ENCODE data around the gene FGFRL1. TPM values are rescaled to one million over a fixed set of nuclear protein-coding genes. Genes with fewer than 3 reads are reported as not detected.
"Not testable (repeated sequence)": the region's sequence is repeated elsewhere in the genome, so short reads cannot be mapped to it uniquely, and the experiment has no call there.

Gene FGFRL1
- total RNA-seq, 1 experiment from 2014 or later = 59.5 TPM

DNA sequence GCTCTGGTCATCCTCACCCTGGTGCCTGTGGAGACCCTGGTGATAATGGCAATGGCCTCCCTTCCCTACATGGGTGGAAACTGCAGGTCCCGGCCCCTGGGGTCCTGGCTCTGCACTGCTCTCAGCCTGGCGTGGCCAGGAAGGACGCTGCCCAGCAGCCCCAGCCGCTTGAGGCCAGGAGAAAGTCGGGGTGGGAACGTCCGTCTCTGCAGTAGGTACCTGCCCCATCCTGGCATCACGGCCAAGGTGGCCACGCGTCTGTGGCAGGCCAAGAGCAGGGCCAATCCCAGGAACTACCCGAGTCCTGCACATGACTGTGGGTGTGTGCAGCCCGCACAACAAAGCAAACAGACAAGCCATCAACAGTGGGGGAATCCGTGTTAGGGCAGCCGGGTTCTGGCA, 33.8 kb downstream of the FGFRL1 start:
- intact Hi-C loops (cut with micrococcal nuclease; ENCODE audit: unreplicated experiment) = loop anchor here (10.0 kb wide), 1 partner anchor 290 kb away; no protein-coding TSS in a partner anchor
- POLR2A ChIA-PET (ENCODE audit: unreplicated experiment) = no interaction called here
- Histone ChIP-seq H3K27ac (no peak overlapping the region), H3K79me2 (ENCODE audit: low read depth) (no peaks in the 10 kb centered on the region), H3K9me3 (ENCODE audit: insufficient read depth, low read depth) (no peaks in the 10 kb centered on the region), H2AFZ (no peak overlapping the region), H3K4me3 (no peak overlapping the region), H3K4me2 (peak overlapping the region; percentile 64), H3K27me3 (ENCODE audit: insufficient read depth, low read depth) (peaks cover 13% of the 10 kb centered on the region; the same call in 1 of the 2 replicates), H3K36me3 (ENCODE audit: low read depth) (no peaks in the 10 kb centered on the region), H3F3A (ENCODE audit: insufficient read depth, low read depth) (peaks cover 21% of the 10 kb centered on the region; the same call in 1 of the 2 replicates), H3K4me1 (replicated peaks; ENCODE audit: insufficient read depth) (peaks cover 35% of the 10 kb centered on the region), H4K20me1 (ENCODE audit: insufficient read depth) (no peaks in the 10 kb centered on the region), H3K9me2 (ENCODE audit: insufficient read depth) (no peaks in the 10 kb centered on the region)
- BruUV-seq (replicated peaks) = no TSS peak
- no peak for DNase-seq
- TF ChIP-seq, protein P1, sequence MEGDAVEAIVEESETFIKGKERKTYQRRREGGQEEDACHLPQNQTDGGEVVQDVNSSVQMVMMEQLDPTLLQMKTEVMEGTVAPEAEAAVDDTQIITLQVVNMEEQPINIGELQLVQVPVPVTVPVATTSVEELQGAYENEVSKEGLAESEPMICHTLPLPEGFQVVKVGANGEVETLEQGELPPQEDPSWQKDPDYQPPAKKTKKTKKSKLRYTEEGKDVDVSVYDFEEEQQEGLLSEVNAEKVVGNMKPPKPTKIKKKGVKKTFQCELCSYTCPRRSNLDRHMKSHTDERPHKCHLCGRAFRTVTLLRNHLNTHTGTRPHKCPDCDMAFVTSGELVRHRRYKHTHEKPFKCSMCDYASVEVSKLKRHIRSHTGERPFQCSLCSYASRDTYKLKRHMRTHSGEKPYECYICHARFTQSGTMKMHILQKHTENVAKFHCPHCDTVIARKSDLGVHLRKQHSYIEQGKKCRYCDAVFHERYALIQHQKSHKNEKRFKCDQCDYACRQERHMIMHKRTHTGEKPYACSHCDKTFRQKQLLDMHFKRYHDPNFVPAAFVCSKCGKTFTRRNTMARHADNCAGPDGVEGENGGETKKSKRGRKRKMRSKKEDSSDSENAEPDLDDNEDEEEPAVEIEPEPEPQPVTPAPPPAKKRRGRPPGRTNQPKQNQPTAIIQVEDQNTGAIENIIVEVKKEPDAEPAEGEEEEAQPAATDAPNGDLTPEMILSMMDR (conservative IDR thresholded peaks at IDR 0.05) = no peak
- no peak for TF ChIP-seq EZH2 (IDR thresholded peaks at IDR 0.05; ENCODE audit: low read depth)
- CTCF ChIA-PET = no interaction called here

DNA sequence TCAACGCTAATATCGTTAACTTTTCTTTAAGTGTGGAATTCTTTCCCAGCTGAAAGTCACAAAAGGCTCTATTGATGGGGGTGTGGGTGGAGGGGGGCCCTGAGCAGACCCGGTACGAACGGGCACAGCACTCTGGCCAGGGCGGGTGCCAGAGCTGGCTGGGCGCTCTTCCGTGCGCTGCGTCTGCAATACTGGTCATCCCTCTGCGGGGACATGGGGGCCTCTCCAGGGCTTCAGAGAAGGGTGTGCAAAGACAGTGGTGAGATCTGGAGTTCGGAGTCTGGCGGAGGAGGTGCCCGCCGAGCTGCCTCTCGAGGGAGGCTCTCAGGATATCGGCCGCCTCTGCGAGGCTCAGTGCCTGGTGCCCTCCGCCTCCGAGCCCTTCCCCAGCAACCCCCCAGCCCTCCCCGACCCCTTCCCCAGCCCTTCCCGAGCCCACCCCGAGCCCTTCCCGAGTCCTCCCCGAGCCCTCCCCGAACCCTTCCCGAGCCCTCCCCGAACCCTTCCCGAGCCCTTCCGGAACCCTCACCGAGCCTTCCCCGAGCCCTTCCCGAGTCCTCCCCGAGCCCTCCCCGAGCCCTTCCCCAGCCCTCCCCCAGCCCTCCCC, 34.3 kb downstream of the FGFRL1 start:
- Histone ChIP-seq H3K4me1 (replicated peaks; ENCODE audit: insufficient read depth) (peaks cover 34% of the 10 kb centered on the region), H3K4me3 (no peak overlapping the region), H3K27me3 (ENCODE audit: insufficient read depth, low read depth) (peaks cover 17% of the 10 kb centered on the region; the same call in 1 of the 2 replicates), H3K79me2 (ENCODE audit: low read depth) (no peaks in the 10 kb centered on the region), H4K20me1 (ENCODE audit: insufficient read depth) (no peaks in the 10 kb centered on the region), H3K27ac (no peak overlapping the region), H3K9me2 (ENCODE audit: insufficient read depth) (no peaks in the 10 kb centered on the region), H3K4me2 (peak overlapping the region; percentile 64), H3K9me3 (ENCODE audit: insufficient read depth, low read depth) (no peaks in the 10 kb centered on the region), H3K36me3 (ENCODE audit: low read depth) (no peaks in the 10 kb centered on the region), H2AFZ (no peak overlapping the region), H3F3A (ENCODE audit: insufficient read depth, low read depth) (peaks cover 18% of the 10 kb centered on the region; the same call in 1 of the 2 replicates)
- ChIA-PET POLR2A (ENCODE audit: unreplicated experiment) (no interaction called here), CTCF (no interaction called here)
- no TSS peak for BruUV-seq (replicated peaks)
- no peak for DNase-seq
- intact Hi-C loops (cut with micrococcal nuclease; ENCODE audit: unreplicated experiment) = loop anchor here (10.0 kb wide), 1 partner anchor 289 kb away; no protein-coding TSS in a partner anchor
- TF ChIP-seq, protein P1 (conservative IDR thresholded peaks at IDR 0.05) = no peak
- no peak for TF ChIP-seq EZH2 (IDR thresholded peaks at IDR 0.05; ENCODE audit: low read depth)

DNA sequence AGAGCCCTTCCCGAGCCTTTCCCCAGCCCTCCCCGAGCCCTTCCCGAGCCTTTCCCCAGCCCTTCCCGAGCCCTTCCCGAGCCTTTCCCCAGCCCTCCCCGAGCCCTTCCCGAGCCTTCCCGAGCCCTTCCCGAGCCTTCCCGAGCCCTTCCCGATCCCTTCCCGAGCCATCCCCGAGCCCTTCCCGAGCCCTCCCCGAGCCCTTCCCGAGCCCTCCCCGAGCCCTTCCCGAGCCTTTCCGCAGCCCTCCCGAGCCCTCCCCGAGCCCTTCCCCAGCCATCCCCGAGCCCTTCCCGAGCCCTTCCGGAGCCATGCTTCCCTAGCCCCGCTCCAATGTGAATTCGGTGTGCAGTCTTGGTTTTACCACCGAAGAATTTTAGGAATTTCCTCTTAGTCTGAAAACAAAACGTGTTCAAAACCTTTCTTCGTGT, 35.2 kb downstream of the FGFRL1 start:
- POLR2A ChIA-PET (ENCODE audit: unreplicated experiment) = interaction anchor here (0.6 kb wide), 1 partner anchor 9 kb away, joined by 6 read pairs; no protein-coding TSS in a partner anchor
- CTCF ChIA-PET = not testable (repeated sequence)
- DNase-seq = peak in 1 of 2 experiments; percentile 52

More for the DNA sequence above, 35.2 kb downstream of the FGFRL1 start:
- Histone ChIP-seq H3K4me1 (replicated peaks; ENCODE audit: insufficient read depth) (peaks cover 31% of the 10 kb centered on the region), H3F3A (ENCODE audit: insufficient read depth, low read depth) (peaks cover 15% of the 10 kb centered on the region; the same call in 1 of the 2 replicates), H3K27me3 (ENCODE audit: insufficient read depth, low read depth) (peaks cover 26% of the 10 kb centered on the region)
- H3K9me2 ChIP-seq (ENCODE audit: insufficient read depth); H4K20me1 ChIP-seq (ENCODE audit: insufficient read depth); H3K36me3 ChIP-seq (ENCODE audit: low read depth); H3K27ac ChIP-seq; H3K9me3 ChIP-seq (ENCODE audit: insufficient read depth, low read depth); BruUV-seq (replicated peaks); H3K4me3 ChIP-seq; H3K79me2 ChIP-seq (ENCODE audit: low read depth); H2AFZ ChIP-seq; H3K4me2 ChIP-seq: not testable (repeated sequence)
- intact Hi-C loops (cut with micrococcal nuclease; ENCODE audit: unreplicated experiment) = loop anchor here (10.0 kb wide), 1 partner anchor 288 kb away; no protein-coding TSS in a partner anchor
